H1 (cell line): ENCODE measurements around the gene PRKAR1B. TPM values are rescaled to one million over a fixed set of nuclear protein-coding genes. Genes with fewer than 3 reads are reported as not detected.
A peak's percentile ranks its signal among the peaks of the same experiment; 100 is the strongest.

Experiments used
- CTCF ChIA-PET: fragments of 300-600 bp; sonication (Branson Sonifier 250); formaldehyde crosslinking; loops from one replicate; lab custom pipeline; 2021; ENCODE audit not compliant: partially characterized antibody; lab: Charles Lee
- POLR2A ChIA-PET: fragments of 300-600 bp; sonication (Branson Sonifier 250); formaldehyde crosslinking; loops from one replicate; lab custom pipeline; 2021; ENCODE audit warnings: inconsistent platforms; ENCODE audit not compliant: partially characterized antibody; lab: Charles Lee
- DNase-seq, 2 experiments: peaks; one replicate each; pipeline versions ENCODE4 v3.0.0 to v3.0.0-alpha.2; 2010 to 2022; ENCODE audit warnings: low spot score in 2 of 2, low read depth in 1 of 2, mixed read lengths in 1 of 2
- FAIRE-seq: peaks from 2 replicates; lab custom pipeline; 2011; peaks lifted over from hg19 to GRCh38; lab: Jason Lieb, UNC
- H2AFZ ChIP-seq: 2 replicates; pipeline ENCODE4 v1.8.1; 2012; ENCODE audit warnings: low read length, inconsistent platforms
- H2AK5ac ChIP-seq: 2 replicates; pipeline ENCODE4 v1.6.1; 2013; ENCODE audit warnings: low read depth, low read length
- H2BK120ac ChIP-seq: replicated peaks from 2 replicates; pipeline ENCODE3; 2013; ENCODE audit warnings: low read depth, low read length, inconsistent platforms
- H2BK12ac ChIP-seq: 2 replicates; pipeline ENCODE4 v1.6.1; 2013; ENCODE audit warnings: low read depth, low read length
- H2BK15ac ChIP-seq: 2 replicates; pipeline ENCODE4 v1.6.1; 2013; ENCODE audit warnings: low read length
- H2BK20ac ChIP-seq: 2 replicates; pipeline ENCODE4 v1.6.1; 2013; ENCODE audit warnings: low read length
- H2BK5ac ChIP-seq: 2 replicates; pipeline ENCODE4 v1.6.1; 2013; ENCODE audit warnings: low read depth, low read length
- H3K14ac ChIP-seq: 2 replicates; pipeline ENCODE4 v1.6.1; 2013; ENCODE audit warnings: inconsistent platforms; ENCODE audit not compliant: insufficient read length
- H3K18ac ChIP-seq: 2 replicates; pipeline ENCODE4 v1.6.1; 2013; ENCODE audit warnings: low read length; ENCODE audit errors: extremely low read depth
- H3K23ac ChIP-seq: 2 replicates; pipeline ENCODE4 v1.6.1; 2013; ENCODE audit warnings: inconsistent platforms; ENCODE audit not compliant: insufficient read length
- H3K23me2 ChIP-seq: 2 replicates; pipeline ENCODE4 v1.6.1; 2013; ENCODE audit warnings: low read depth, low read length
- H3K27ac ChIP-seq: 2 replicates; pipeline ENCODE4 v1.6.1; 2011; ENCODE audit warnings: low read depth, low read length, inconsistent platforms
- H3K27me3 ChIP-seq, 4 experiments: replicated peaks in 1 of 4; 1 replicate in 1 of 4; 2 replicates in 3 of 4; pipeline versions ENCODE4 v1.6.1 to v1.8.1; 2011 to 2013; ENCODE audit warnings: low read length in 3 of 4, mild to moderate bottlenecking in 3 of 4, inconsistent platforms in 2 of 4, mixed read lengths in 2 of 4, moderate library complexity in 1 of 4; ENCODE audit not compliant: control insufficient read depth in 3 of 4, insufficient read depth in 3 of 4; ENCODE audit errors: extremely low read depth in 1 of 4
- H3K36me3 ChIP-seq, 4 experiments: 2 replicates each; pipeline versions ENCODE4 v1.6.1 to v1.8.1; 2011 to 2013; ENCODE audit warnings: mild to moderate bottlenecking in 4 of 4, low read length in 3 of 4, moderate library complexity in 2 of 4, control low read depth in 1 of 4, inconsistent platforms in 1 of 4; ENCODE audit not compliant: insufficient read depth in 4 of 4, control insufficient read depth in 2 of 4
- H3K4ac ChIP-seq: replicated peaks from 2 replicates; pipeline ENCODE3; 2013; ENCODE audit warnings: low read length, low read depth, mixed read lengths, inconsistent platforms; ENCODE audit not compliant: insufficient read length
- H3K4me1 ChIP-seq, 4 experiments: replicated peaks in 1 of 4; 1 replicate in 1 of 4; 2 replicates in 3 of 4; pipeline versions ENCODE4 v1.6.1 to v1.8.1; 2011 to 2013; ENCODE audit warnings: low read length in 3 of 4, inconsistent platforms in 2 of 4, mixed read lengths in 1 of 4; ENCODE audit not compliant: insufficient read depth in 4 of 4, control insufficient read depth in 3 of 4
- H3K4me2 ChIP-seq, 2 experiments: 2 replicates each; pipeline versions ENCODE4 v1.6.1 to v1.8.1; 2011 to 2013; ENCODE audit warnings: low read depth in 2 of 2, low read length in 2 of 2, control low read depth in 1 of 2, inconsistent platforms in 1 of 2, mild to moderate bottlenecking in 1 of 2; ENCODE audit not compliant: insufficient read depth in 1 of 2
- H3K4me3 ChIP-seq, 4 experiments: fragments of 200-600, 300-600 bp in 1 of 4; sonication (generic), shearing (Covaris generic), sonication (Bioruptor Twin) in 1 of 4; 2 replicates each; pipeline versions ENCODE4 v1.5.1 to v1.8.1; 2011 to 2016; ENCODE audit warnings: low read length in 4 of 4, low read depth in 3 of 4, control low read depth in 2 of 4, inconsistent platforms in 2 of 4, mild to moderate bottlenecking in 2 of 4, mixed read lengths in 1 of 4, moderate library complexity in 1 of 4; ENCODE audit not compliant: insufficient read depth in 2 of 4; ENCODE audit errors: extremely low read depth in 1 of 4
- H3K56ac ChIP-seq: replicated peaks from 2 replicates; pipeline ENCODE3; 2013; ENCODE audit warnings: low read depth, mild to moderate bottlenecking, mixed read lengths, low read length, inconsistent platforms; ENCODE audit not compliant: insufficient read length
- H3K79me1 ChIP-seq: 2 replicates; pipeline ENCODE4 v1.6.1; 2013; ENCODE audit warnings: low read depth, low read length, control low read depth
- H3K79me2 ChIP-seq, 2 experiments: 2 replicates each; pipeline versions ENCODE4 v1.6.1 to v1.8.1; 2012 to 2013; ENCODE audit warnings: low read length in 2 of 2, mild to moderate bottlenecking in 2 of 2, inconsistent platforms in 1 of 2; ENCODE audit not compliant: insufficient read depth in 2 of 2, control insufficient read depth in 1 of 2
- H3K9ac ChIP-seq, 4 experiments: replicated peaks in 1 of 4; 1 replicate in 1 of 4; 2 replicates in 3 of 4; pipeline versions ENCODE4 v1.6.1 to v1.8.1; 2011 to 2013; ENCODE audit warnings: low read depth in 3 of 4, low read length in 3 of 4, control low read depth in 2 of 4, mild to moderate bottlenecking in 2 of 4, moderate library complexity in 2 of 4, inconsistent platforms in 1 of 4; ENCODE audit errors: extremely low read depth in 1 of 4
- H3K9me3 ChIP-seq, 2 experiments: 2 replicates each; pipeline versions ENCODE4 v1.6.1 to v1.8.1; 2012 to 2013; ENCODE audit warnings: mild to moderate bottlenecking in 2 of 2, moderate library complexity in 2 of 2, control low read depth in 1 of 2, inconsistent platforms in 1 of 2, low read depth in 1 of 2, low read length in 1 of 2, mixed read lengths in 1 of 2; ENCODE audit not compliant: insufficient read depth in 2 of 2
- H4K20me1 ChIP-seq, 2 experiments: replicated peaks in 1 of 2; 2 replicates each; pipeline versions ENCODE3 to v1.8.1; 2011 to 2013; ENCODE audit warnings: inconsistent platforms in 2 of 2, low read length in 2 of 2, mild to moderate bottlenecking in 1 of 2; ENCODE audit not compliant: insufficient read depth in 2 of 2, control insufficient read depth in 1 of 2
- H4K5ac ChIP-seq: 2 replicates; pipeline ENCODE4 v1.6.1; 2013; ENCODE audit warnings: low read length, low read depth, mixed read lengths, inconsistent platforms; ENCODE audit not compliant: insufficient read length
- H4K8ac ChIP-seq: 2 replicates; pipeline ENCODE4 v1.8.0; 2013; ENCODE audit warnings: mild to moderate bottlenecking, moderate library complexity, low read length, inconsistent platforms; ENCODE audit not compliant: insufficient read depth; ENCODE audit errors: extremely low read depth
- H4K91ac ChIP-seq: replicated peaks from 2 replicates; pipeline ENCODE3; 2013; ENCODE audit warnings: low read length, mixed read lengths, inconsistent platforms; ENCODE audit not compliant: insufficient read length
- CHD1 ChIP-seq: IDR thresholded peaks from 2 replicates; pipeline ENCODE4 v1.6.1; 2012; ENCODE audit warnings: low read depth, low read length, improper control_type of control experiment
- JUND ChIP-seq: IDR thresholded peaks from 2 replicates; pipeline ENCODE4 v1.6.1; 2011; ENCODE audit warnings: mild to moderate bottlenecking, improper control_type of control experiment, low read length
- NANOG ChIP-seq: IDR thresholded peaks from 2 replicates; pipeline ENCODE4 v1.6.1; 2011; ENCODE audit warnings: low read length, low read depth, mild to moderate bottlenecking, inconsistent platforms; ENCODE audit not compliant: insufficient read depth, poor library complexity, severe bottlenecking
- SP2 ChIP-seq: IDR thresholded peaks from 2 replicates; pipeline ENCODE4 v1.6.1; 2012; ENCODE audit warnings: mild to moderate bottlenecking, low read length, inconsistent platforms
- TEAD4 ChIP-seq: IDR thresholded peaks from 2 replicates; pipeline ENCODE4 v1.6.1; 2012; ENCODE audit warnings: low read depth, low read length, inconsistent platforms, mixed read lengths
- WGBS, 2 experiments: shearing (Covaris generic) in 1 of 2; methylation state at CpG; one replicate each; pipeline versions ENCODE4 v1.1.6 to v1.1.7; 2013 to 2015; ENCODE audit warnings: low lambda C conversion rate in 2 of 2, mixed read lengths in 2 of 2, inconsistent platforms in 1 of 2, low coverage in 1 of 2, missing lambda C conversion rate in 1 of 2; ENCODE audit not compliant: insufficient replicate concordance in 2 of 2, insufficient coverage in 1 of 2, insufficient read length in 1 of 2; ENCODE audit errors: extremely low coverage in 1 of 2, missing lambda C conversion rate in 1 of 2; 5-methylcytosine and 5-hydroxymethylcytosine counted together
- polyA plus RNA-seq, 7 experiments: library from polyadenylated mRNA; depleted of rRNA in 3 of 7; stranded (reverse) in 5 of 7; unstranded in 2 of 7; fragments of >200 nt in 5 of 7; fragments of 200-250 nt in 2 of 7; gene quantifications; 1 replicate in 5 of 7; 2 replicates in 1 of 7; 4 replicates in 1 of 7; pipeline versions ENCODE4 v1.2.1 to v1.2.3, GENCODE V29; 2011 to 2013; ENCODE audit warnings: missing spikeins in 2 of 7, mixed read lengths in 2 of 7
- total RNA-seq: library from RNA; stranded (reverse); fragmentation: NEBNext Ultra II Directional; extraction: Animal tissue kit (Norgen Biotek cat#: 25700); gene quantifications from 2 replicates; pipeline ENCODE4 v1.2.1, GENCODE V29; 2021

PRKAR1B gene
- total and polyA plus RNA-seq, 2 of the 8 experiments (the other 6 are each of a cell fraction or from before 2014, with no cell fraction given), result 12.3 to 55.7 TPM

DNA sequence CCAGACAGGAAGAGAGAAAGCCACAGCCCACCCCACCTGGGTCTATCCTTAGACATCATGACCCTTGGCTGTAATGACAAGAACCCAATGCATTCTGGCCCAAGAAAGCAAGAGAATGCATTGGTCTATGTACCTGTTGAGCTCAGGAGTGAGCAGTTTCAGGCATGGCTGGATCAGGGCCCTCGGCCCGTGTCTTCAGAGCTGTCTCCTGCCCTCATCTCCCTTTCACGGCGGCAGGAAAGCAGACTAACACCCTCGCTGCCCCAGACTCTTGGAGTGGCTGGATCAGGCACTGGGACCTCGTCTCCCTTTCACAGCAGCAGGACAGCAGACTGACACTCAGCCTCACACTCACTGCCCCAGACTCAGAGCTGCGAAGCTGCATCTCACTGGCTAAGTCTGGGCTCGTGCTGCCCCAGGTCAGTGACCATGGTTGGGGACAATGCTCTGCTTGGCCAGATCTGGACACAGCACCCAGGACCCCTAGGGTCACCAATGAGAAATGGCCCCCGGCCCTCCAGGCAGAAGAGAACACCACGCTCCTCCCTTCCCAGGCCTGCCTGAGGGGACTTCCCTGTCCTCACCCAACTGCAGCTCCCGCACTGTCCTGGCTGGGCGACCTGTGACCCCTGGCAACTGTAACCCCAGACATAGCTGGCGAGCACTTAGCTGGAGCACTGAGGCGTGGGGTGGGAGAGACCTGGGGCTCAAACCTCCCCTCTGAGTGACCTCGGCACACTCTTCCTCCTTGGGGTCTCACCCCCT, 194.5 kb downstream of the PRKAR1B start:
- Histone ChIP-seq H3K4me3 (no peak overlapping the region), H2BK12ac (peak overlapping the region; percentile 50; the same call in 1 of the 2 replicates), H2BK5ac (no peak overlapping the region), H3K9ac (no peak overlapping the region), H3K4me1 (peaks cover 0 to under 1% (median 0%) of the 10 kb centered on the region in 4 experiments; a peak in 5 of 7 replicates), H3K79me1 (no peaks in the 10 kb centered on the region; the same call in 1 of the 2 replicates), H3K23ac (no peak overlapping the region)
- no peak for FAIRE-seq
- TF ChIP-seq JUND (no peak), SP2 (no peak), CHD1 (no peak), TEAD4 (no peak), NANOG (no peak)
- TF ChIP-seq, all 59 proteins: peak for 0
- H2BK20ac ChIP-seq, result 0 out of 2 replicates have a peak overlapping the region, but pooled peaks have one; percentile 61
- no peaks in the 10 kb centered on the region for H3K27me3 ChIP-seq
- ChIA-PET POLR2A (interaction anchor here (0.6 to 1.9 kb wide), 4 partner anchors 9 to 183 kb away, joined by 3 to 6 read pairs (median 4); no protein-coding TSS in a partner anchor), CTCF (interaction anchor here (0.7 to 2.1 kb wide), 2 partner anchors 174 to 199 kb away, joined by 3 to 4 read pairs; no protein-coding TSS in a partner anchor)
- no peaks in the 10 kb centered on the region; a peak in 1 of 4 replicates for H3K9me3 ChIP-seq
- H3K23me2 ChIP-seq, result peaks cover 9% of the 10 kb centered on the region; the same call in 1 of the 2 replicates
- H3K79me2 ChIP-seq, result no peaks in the 10 kb centered on the region
- no peak overlapping the region for H3K56ac ChIP-seq
- no peak overlapping the region for H4K91ac ChIP-seq
- no peak overlapping the region for H3K14ac ChIP-seq
- no peak for DNase-seq
- WGBS, 2 experiments, result 81% methylated on average over 14 of the region's 15 CpGs; no CpG with 5 or more reads in 1 of the 2 experiments
- no peak overlapping the region for H2BK120ac ChIP-seq
- H2AK5ac ChIP-seq, result no peak overlapping the region
- no peak overlapping the region for H3K27ac ChIP-seq
- H3K4ac ChIP-seq, result no peak overlapping the region
- H2BK15ac ChIP-seq, result 0 out of 2 replicates have a peak overlapping the region, but pooled peaks have one; percentile 46
- no peak overlapping the region for H4K8ac ChIP-seq
- no peaks in the 10 kb centered on the region for H3K36me3 ChIP-seq
- no peak overlapping the region for H2AFZ ChIP-seq
- H4K5ac ChIP-seq, result no peak overlapping the region
- H3K18ac ChIP-seq, result no peak overlapping the region; the same call in 1 of the 2 replicates
- H4K20me1 ChIP-seq, result peaks cover 0 to 6% of the 10 kb centered on the region in 2 experiments
- H3K4me2 ChIP-seq, result no peak overlapping the region
